Measurements from ENCODE around the gene MRAS. TPM values are rescaled to one million over a fixed set of nuclear protein-coding genes. Genes with fewer than 3 reads are reported as not detected.
"Not testable (repeated sequence)": the region's sequence is repeated elsewhere in the genome, so short reads cannot be mapped to it uniquely, and the experiment has no call there.

Gene MRAS
- total and polyA plus RNA-seq, 3 donors from 2014 or later: 21.7 to 35.7 (median 27.6) TPM

- Histone ChIP-seq H3K27me3 (no peaks in the 10 kb centered on the region), H3K27ac (no peak overlapping the region), H3K36me3 (ENCODE audit: low read depth, missing control alignments) (no peaks in the 10 kb centered on the region), H3K4me3 (no peak overlapping the region), H3K4me1 (no peaks in the 10 kb centered on the region), H3K9me3 (no peaks in the 10 kb centered on the region)
- 87 to 92% methylated on average over 3 of the region's 3 CpGs for WGBS, 2 donors
- intact Hi-C loops (cut with DNase I; ENCODE audit: low total_unique reads): no loop called here
- TF ChIP-seq POLR2A (IDR thresholded peaks at IDR 0.05): no peak
- TF ChIP-seq, protein P1, sequence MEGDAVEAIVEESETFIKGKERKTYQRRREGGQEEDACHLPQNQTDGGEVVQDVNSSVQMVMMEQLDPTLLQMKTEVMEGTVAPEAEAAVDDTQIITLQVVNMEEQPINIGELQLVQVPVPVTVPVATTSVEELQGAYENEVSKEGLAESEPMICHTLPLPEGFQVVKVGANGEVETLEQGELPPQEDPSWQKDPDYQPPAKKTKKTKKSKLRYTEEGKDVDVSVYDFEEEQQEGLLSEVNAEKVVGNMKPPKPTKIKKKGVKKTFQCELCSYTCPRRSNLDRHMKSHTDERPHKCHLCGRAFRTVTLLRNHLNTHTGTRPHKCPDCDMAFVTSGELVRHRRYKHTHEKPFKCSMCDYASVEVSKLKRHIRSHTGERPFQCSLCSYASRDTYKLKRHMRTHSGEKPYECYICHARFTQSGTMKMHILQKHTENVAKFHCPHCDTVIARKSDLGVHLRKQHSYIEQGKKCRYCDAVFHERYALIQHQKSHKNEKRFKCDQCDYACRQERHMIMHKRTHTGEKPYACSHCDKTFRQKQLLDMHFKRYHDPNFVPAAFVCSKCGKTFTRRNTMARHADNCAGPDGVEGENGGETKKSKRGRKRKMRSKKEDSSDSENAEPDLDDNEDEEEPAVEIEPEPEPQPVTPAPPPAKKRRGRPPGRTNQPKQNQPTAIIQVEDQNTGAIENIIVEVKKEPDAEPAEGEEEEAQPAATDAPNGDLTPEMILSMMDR (IDR thresholded peaks at IDR 0.05): no peak
- DNase-seq: no peak
These were observed 101.1 kb downstream of the MRAS start for GRCh38 chr3:138449490-138449889.

- 88 to 95% methylated on average over 7 of the region's 7 CpGs for WGBS, 2 donors
These were observed 101.8 kb downstream of the MRAS start for GRCh38 chr3:138450181-138450580.

GRCh38 chr3:138450704-138451424 is 102.5 kb downstream of the MRAS start:
- no peaks in the 10 kb centered on the region for H3K4me1 ChIP-seq
- H3K4me3 ChIP-seq: no peak overlapping the region
- no peaks in the 10 kb centered on the region for H3K9me3 ChIP-seq
- intact Hi-C loops (cut with DNase I; ENCODE audit: low total_unique reads): no loop called here
- TF ChIP-seq, protein P1 (IDR thresholded peaks at IDR 0.05): no peak
- no peak for DNase-seq
- no peaks in the 10 kb centered on the region for H3K36me3 ChIP-seq (ENCODE audit: low read depth, missing control alignments)
- H3K27me3 ChIP-seq: no peaks in the 10 kb centered on the region
- WGBS, 2 donors: 88% methylated on average over 4 to 6 of the region's 6 CpGs
- no peak overlapping the region for H3K27ac ChIP-seq

More at GRCh38 chr3:138450181-138450580, 101.8 kb downstream of the MRAS start:
- no peak overlapping the region for H3K4me3 ChIP-seq
- no peaks in the 10 kb centered on the region for H3K4me1 ChIP-seq
- no peaks in the 10 kb centered on the region for H3K27me3 ChIP-seq
- intact Hi-C loops (cut with DNase I; ENCODE audit: low total_unique reads): no loop called here
- no peak overlapping the region for H3K27ac ChIP-seq
- no peaks in the 10 kb centered on the region for H3K9me3 ChIP-seq
- no peak for DNase-seq
- TF ChIP-seq, protein P1 (IDR thresholded peaks at IDR 0.05): no peak
- no peak for TF ChIP-seq POLR2A (IDR thresholded peaks at IDR 0.05)
- H3K36me3 ChIP-seq (ENCODE audit: low read depth, missing control alignments): no peaks in the 10 kb centered on the region

GRCh38 chr3:138451595-138452162 is 103.3 kb downstream of the MRAS start:
- DNase-seq: no peak
- Histone ChIP-seq H3K36me3 (ENCODE audit: low read depth, missing control alignments) (no peaks in the 10 kb centered on the region), H3K27me3 (no peaks in the 10 kb centered on the region), H3K27ac (no peak overlapping the region), H3K9me3 (no peaks in the 10 kb centered on the region), H3K4me1 (no peaks in the 10 kb centered on the region), H3K4me3 (no peak overlapping the region)
- intact Hi-C loops (cut with DNase I; ENCODE audit: low total_unique reads): no loop called here
- WGBS, 2 donors: 78 to 79% methylated on average over 31 to 43 of the region's 43 CpGs
- no peak for TF ChIP-seq POLR2A (IDR thresholded peaks at IDR 0.05)
- TF ChIP-seq, protein P1 (IDR thresholded peaks at IDR 0.05): no peak

DNA sequence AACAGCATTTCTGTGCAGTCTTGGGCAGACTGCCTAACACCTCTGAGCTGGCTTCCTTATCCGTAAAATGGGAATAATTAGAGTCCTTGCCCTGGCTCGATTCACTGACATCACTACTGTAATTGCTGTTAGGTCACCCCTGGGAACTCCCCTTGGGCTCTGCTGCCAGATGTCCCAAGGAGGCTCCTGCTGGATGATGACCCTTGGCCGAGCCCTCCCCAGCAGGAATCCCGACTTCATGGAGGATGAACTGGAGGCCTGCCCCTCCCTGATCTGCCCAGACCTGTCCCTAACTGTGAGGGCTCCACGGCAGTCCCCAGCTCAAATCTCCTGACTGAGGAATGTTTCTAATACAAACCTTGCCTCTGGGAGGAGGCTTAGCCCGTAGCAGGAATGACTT is 104.1 kb downstream of the MRAS start:
- TF ChIP-seq, protein P1 (IDR thresholded peaks at IDR 0.05): no peak
- no peak for TF ChIP-seq POLR2A (IDR thresholded peaks at IDR 0.05)

GRCh38 chr3:138453940-138454339 is 105.6 kb downstream of the MRAS start:
- H3K4me3 ChIP-seq; H3K4me1 ChIP-seq; DNase-seq; H3K9me3 ChIP-seq; H3K27me3 ChIP-seq; H3K27ac ChIP-seq; H3K36me3 ChIP-seq (ENCODE audit: low read depth, missing control alignments); intact Hi-C loops (cut with DNase I; ENCODE audit: low total_unique reads): not testable (repeated sequence)
- WGBS, 2 donors: 82 to 95% methylated on average over 8 of the region's 8 CpGs

More for the DNA sequence above, 104.1 kb downstream of the MRAS start:
- no peaks in the 10 kb centered on the region for H3K27me3 ChIP-seq
- no peaks in the 10 kb centered on the region for H3K36me3 ChIP-seq (ENCODE audit: low read depth, missing control alignments)
- H3K4me1 ChIP-seq: no peaks in the 10 kb centered on the region
- DNase-seq: no peak
- no peaks in the 10 kb centered on the region for H3K9me3 ChIP-seq
- WGBS, 2 donors: 46 to 59% methylated on average over 5 to 6 of the region's 6 CpGs
- H3K27ac ChIP-seq: no peak overlapping the region
- no peak overlapping the region for H3K4me3 ChIP-seq
- intact Hi-C loops (cut with DNase I; ENCODE audit: low total_unique reads): no loop called here

All from testis (tissue), 3 donors.